AG10803 (cell line): ENCODE measurements around the gene FUT8.
"Not testable (repeated sequence)": the region's sequence is repeated elsewhere in the genome, so short reads cannot be mapped to it uniquely, and the experiment has no call there.

Source experiments
- DNase-seq: peaks from one replicate; pipeline ENCODE4 v3.0.0; 2010; ENCODE audit warnings: low read depth
- H3K4me3 ChIP-seq: 2 replicates; pipeline ENCODE4 v1.5.1; 2011; ENCODE audit warnings: mild to moderate bottlenecking, low read length, control low read depth
- TF ChIP-seq, protein P1 (sequence below): conservative IDR thresholded peaks from 2 replicates; pipeline ENCODE4 v1.5.1; 2011; ENCODE audit warnings: mild to moderate bottlenecking, low read length, control low read depth, inconsistent platforms

The FUT8 gene

DNA sequence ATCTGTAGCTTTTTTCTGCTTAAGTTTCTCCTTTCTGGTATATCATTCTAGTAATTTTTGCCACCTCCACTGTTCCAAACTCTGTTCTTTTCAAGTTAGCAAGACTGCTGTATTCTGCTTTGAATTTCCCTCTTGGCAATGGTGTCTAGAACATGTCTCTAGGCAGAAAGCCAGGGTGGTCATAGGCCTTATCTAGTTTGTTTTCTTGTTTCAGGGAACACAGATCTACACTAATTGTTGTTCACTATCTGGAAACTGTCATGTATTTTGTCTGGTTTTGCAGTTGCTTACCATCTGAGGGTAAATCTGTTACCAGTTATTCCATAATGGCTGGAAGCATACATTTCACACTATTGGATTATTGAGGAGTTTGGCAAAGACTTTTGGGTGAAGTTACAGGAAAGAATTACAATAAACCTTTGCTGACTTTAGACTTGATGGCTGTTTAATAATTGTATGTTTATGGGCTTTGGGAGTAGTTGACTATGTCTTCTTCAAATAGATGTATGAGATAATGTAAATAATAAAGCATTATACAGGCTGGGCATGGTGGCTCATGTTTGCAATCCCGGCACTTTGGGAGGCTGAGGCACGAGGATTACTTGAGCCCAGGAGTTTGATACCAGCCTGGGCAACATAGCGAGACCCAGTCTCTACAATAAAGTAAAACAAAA lies 41.4 kb downstream of the FUT8 start:
- TF ChIP-seq, protein P1, sequence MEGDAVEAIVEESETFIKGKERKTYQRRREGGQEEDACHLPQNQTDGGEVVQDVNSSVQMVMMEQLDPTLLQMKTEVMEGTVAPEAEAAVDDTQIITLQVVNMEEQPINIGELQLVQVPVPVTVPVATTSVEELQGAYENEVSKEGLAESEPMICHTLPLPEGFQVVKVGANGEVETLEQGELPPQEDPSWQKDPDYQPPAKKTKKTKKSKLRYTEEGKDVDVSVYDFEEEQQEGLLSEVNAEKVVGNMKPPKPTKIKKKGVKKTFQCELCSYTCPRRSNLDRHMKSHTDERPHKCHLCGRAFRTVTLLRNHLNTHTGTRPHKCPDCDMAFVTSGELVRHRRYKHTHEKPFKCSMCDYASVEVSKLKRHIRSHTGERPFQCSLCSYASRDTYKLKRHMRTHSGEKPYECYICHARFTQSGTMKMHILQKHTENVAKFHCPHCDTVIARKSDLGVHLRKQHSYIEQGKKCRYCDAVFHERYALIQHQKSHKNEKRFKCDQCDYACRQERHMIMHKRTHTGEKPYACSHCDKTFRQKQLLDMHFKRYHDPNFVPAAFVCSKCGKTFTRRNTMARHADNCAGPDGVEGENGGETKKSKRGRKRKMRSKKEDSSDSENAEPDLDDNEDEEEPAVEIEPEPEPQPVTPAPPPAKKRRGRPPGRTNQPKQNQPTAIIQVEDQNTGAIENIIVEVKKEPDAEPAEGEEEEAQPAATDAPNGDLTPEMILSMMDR, result no peak
- no peak overlapping the region for H3K4me3 ChIP-seq
- DNase-seq, result no peak

DNA sequence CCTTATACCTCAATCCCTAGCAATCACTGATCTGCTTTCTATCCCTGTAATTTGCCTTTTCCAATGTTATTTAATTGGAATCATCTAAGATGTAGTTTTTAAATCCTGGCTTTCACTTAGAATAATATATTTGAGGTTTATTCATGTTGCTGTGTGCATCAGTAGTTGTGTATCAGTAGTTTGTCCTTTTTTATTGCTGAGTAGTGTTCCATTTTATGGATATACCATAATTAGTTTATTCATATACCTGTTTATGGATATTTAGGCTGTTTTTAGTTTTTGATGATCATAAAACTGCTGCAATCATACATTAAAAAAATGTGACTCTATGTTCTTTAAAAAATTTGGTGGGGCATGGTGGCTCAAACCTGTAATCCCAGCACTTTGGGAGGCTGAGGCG lies 43.7 kb downstream of the FUT8 start:
- TF ChIP-seq, protein P1, result no peak
- DNase-seq, result no peak
- no peak overlapping the region for H3K4me3 ChIP-seq

DNA sequence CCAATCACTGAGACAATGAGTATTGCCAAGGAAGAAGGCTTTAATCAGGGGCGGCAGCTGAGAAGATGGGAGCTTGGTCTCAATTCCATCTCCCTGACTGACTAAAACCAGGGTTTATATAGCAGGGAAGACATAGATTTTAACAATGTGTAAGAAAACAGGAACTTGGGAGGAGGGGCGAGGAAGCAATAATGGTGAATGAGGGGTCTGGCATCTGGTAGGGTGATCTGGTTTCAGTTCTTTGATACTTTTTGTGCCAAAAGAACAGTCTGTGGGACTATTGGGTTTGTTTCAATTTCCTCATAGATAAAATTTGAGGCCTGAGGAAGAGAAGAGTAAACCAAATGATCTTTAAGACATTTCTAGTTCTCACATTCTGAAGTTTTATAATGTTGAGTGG lies 49.2 kb downstream of the FUT8 start:
- DNase-seq, result peak; percentile 26
- H3K4me3 ChIP-seq, result no peak overlapping the region
- TF ChIP-seq, protein P1, result no peak

DNA sequence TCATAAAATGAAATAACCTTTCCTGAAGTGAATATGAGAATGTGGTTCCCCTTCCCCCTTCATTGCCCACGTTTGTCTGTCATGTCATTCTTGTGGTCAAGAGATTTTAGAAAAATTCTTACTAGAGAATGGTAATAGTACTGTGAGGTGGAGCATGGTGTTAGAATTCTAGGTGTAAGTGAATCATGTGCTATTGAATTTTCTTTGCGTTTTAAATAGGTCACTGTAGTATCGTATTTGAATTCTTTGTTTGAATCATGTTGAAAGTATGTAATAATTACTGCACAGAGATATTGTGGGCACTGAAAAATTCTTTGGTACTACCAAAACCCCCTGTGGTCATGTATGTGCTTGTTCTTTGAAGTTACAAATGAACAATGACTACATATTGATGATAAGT lies 49.9 kb downstream of the FUT8 start:
- H3K4me3 ChIP-seq, result no peak overlapping the region
- peak; percentile 73 for DNase-seq
- TF ChIP-seq, protein P1, result no peak

DNA sequence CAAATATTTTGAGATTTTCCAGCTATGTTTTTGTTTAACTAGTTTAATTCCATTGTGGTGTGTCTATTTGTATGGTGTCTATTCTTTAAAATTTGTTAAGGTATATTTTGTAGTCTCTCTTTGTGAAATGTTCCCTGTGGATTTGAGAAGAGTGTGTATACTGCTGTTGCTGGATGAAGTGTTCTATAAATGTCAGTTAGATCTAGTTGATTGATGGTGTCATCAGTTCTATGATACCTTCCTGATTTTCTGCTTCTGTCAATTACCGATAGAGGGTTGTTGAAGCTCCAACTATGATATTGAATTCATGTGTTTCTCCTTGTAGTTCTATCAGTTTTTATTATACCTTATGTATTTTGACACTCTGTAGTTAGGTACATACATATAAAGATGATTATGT lies 53.1 kb downstream of the FUT8 start:
- no peak for DNase-seq
- TF ChIP-seq, protein P1, result no peak
- H3K4me3 ChIP-seq, result no peak overlapping the region

DNA sequence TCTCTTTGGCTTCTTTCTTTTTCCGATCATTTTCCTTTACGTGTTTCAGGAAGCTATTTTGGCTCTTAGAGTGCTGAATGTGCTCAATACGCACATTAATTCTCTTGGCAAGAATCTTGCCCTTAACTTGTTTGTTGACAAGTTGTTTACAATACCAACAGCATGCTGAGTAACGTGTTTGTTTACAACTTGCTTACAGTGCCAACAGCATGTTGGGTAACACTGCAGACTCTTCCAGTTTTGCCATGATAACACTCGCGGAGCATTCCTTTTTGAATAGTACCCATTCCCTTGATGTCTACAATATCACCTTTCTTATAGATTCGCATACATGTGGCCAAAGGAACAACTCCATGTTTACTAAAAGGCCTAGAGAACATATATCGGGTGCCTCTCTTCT lies 55.4 kb downstream of the FUT8 start:
- not testable (repeated sequence) for H3K4me3 ChIP-seq, DNase-seq

DNA sequence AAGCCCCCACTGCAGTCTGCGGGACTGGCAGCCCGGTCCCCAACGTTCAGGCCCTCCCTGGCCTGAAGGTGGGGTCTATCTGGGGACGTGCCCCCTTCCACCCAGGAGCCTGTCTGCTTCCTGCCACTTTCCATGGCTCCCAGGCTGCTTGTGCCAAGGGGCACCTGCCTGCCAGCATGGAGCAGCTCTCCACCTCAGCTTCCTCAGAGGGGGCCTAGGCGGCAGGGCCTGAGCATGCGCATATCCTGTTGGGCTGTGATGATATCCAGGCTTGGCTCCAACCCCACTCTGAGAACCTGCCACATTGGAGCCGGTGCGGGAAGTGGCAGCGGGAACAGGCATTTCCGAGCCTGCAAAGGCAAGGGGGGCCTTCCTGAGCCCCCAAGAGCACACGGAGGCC lies 57.4 kb downstream of the FUT8 start:
- TF ChIP-seq, protein P1, result no peak
- H3K4me3 ChIP-seq, result no peak overlapping the region
- no peak for DNase-seq
